8988T (cell line): ENCODE measurements around the gene ZFYVE28.

Source experiments
- DNase-seq: peaks from one replicate; pipeline ENCODE4 v3.0.0; 2011

ZFYVE28 gene

DNA sequence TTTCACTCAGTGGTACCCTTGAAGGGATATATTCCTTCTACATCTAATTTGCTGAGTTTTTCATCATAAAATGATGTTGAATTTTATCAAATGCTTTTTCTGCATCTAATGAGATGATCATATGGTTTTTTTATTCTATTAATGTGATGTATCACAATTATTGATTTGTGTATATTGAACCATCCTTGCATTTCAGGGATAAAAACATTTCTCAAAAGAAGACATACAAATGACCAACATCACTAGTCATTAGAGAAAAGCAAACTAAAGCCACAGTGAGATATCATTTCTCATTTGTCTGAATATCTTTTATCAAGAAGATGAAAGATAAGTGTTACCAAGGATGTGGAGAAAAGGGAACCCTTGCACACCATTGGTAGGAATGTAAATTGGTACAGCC lies 90.9 kb downstream of the ZFYVE28 start:
- DNase-seq: no peak

DNA sequence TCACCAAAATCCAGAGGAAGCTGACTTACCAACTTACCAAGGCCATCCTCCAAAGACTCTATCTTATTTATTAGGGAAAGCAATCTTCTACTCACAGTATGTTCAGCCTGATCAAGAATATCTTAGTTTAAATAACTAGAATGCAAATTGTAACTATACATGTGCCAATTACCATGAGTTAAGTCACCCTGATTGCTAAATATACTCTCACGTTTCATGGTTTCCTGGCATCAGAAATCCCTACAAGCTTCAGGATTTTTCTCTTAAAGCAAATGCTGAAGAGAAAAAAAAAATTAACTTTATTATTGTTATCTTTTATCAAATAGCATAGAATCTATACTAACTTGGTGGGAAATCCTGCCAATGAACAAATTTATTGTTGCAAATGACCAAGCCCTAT lies 93.6 kb downstream of the ZFYVE28 start:
- DNase-seq: no peak

DNA sequence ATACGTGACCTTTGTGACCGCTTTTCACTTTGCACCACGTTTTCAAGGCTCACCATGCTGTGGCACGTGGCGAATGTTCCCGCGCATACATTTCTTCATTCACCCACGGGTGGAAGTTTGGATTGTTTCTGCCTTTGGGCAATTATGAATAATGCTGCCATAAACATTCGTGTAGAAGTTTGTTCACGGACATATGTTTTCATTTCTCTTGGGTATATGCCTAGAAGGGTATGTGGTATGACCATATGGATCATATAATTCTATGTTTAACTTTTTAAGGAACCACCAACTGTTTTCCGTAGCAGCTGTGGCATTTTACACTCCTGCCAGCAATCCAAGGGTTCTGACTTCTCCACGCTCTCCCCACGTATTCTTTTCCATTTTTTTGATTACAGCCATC lies 95.6 kb downstream of the ZFYVE28 start:
- DNase-seq: no peak

DNA sequence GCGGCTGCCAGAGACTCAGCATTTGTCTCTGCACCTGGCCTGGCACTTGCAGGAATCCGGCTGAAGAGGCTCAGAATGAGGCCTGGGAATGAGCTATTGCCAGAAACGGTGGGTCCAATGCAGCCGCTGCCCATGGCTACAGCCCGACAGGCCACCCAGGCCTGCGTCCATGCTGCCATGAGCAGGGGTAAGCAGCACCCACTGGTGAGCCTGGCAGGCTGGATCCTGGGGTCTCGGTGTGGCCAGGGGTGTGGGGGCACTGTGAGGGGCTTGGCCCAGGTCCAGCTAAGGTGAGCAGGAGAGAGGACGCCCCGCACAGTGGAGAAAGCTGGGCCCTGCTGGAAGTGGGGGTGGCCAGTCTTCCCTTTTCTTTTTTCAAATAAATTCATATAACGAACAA lies 96.2 kb downstream of the ZFYVE28 start:
- no peak for DNase-seq

DNA sequence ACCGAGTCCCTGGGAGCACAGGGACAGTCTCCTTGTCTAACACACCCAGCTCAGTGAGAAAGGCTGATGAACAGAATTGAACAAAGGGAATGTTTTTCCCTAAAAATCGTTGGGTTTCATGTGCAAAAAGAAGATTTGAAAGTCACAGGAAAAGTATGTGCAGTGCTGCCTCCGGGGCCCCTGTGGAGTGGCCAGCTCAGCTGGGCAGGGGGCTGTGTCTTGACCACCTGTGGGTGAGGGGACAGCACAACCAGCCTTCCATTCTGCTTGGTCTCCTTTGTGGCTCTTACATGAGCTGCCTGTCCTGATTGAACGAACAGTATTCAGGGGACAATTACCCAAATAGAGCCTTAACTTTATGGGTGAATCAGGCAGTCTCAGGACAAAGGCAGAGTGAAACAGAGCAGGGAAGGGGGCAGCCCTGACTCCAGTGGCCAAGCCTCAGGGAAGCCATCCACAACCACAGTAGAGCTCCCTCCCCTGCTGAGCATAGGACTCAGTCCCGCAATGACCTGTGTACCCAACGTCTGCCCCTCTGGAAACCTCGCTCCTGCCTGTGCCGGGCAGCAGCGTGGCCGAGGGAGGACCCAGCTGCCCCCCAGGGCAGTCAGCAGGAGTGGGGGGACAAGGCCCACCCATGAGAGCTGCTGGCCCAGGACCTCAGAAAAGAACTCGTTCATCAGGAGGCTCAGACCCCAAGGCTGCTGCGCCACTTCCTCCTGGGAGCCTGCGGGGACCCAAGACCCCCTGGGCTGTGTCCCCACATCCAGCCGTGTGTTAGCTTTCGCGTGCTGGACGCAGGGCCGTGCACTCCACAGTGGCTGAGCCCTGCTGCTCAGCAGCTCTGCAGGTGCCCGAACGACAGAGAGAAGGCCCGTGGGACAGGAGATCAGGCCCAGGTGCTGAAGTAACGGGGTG lies 96.9 kb downstream of the ZFYVE28 start:
- DNase-seq: no peak

DNA sequence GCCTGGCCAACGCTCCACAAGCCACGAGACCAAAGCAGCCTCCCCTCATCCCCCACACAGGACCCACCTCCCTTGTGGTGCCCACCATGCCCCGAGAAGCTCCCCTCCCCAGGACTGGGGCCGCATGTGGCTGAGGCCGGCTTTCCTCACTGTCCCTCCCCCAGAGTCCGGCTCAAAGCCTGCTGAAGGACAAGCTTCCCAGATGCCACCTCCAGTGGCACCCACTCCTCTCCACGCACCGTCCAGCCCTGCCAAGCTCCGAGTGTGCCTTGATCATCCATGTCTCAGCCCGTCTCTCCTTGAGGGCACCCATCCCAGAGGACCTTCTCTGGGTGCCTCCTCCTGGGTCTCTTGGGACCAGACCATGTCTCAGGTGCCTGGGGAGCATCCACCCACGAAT lies 97.7 kb downstream of the ZFYVE28 start:
- no peak for DNase-seq

DNA sequence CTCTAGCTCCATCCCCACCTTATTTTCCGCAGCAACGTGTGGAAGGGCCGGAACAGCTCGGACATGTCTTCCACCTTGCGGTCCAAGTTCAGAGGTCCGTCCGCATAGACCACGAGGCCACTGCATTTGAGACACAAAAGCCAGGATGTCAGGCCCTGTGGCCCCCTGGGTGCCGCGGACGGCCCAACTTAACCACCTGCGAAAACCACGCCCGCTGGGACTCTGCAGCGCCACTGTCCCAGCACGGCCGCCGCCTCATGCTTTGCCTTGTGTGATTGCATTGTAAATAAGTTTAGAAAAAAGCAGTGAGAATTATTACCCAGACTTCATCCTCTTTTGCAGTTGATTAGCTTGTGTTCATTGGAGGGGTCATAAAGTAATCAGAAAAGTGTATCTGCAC lies 98.3 kb downstream of the ZFYVE28 start:
- no peak for DNase-seq

DNA sequence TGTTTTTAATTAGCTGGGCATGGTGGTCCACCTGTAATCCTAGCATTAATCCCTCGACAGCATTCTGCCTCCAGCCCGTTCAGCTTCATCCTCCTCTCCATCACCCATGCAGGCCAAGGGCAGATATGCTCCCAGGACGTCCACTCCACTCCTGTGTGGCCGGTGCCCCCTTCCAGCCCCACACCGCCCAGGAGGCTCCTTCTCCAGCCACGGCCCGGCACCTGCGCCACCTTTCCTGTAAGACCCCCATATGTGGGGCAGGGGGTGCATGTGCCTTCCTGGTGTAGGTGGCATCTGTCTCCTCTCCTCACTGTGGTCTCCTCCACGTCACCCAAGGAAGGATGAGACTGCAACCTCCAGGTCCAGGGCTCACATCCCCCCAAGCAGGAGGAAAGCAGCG lies 99.6 kb downstream of the ZFYVE28 start:
- DNase-seq: no peak

DNA sequence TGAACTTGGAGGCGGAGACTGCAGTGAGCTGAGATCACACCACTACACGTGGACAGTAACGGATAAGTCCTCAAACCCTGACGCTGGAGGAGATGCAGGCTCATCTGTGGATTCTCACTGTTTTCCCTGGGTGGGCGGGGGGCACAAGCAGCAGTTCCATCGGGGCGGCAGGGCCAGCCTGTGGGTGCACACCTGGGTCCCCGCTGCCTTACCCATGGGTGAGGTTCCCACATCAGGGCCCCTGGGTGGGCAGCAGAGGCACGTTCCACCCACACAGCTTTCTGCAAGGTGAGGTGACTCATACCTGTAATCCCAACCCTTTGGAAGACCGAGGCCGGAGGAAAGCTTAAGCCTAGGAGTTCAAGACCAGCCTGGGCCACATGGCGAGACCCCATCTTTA lies 100.0 kb downstream of the ZFYVE28 start:
- no peak for DNase-seq

DNA sequence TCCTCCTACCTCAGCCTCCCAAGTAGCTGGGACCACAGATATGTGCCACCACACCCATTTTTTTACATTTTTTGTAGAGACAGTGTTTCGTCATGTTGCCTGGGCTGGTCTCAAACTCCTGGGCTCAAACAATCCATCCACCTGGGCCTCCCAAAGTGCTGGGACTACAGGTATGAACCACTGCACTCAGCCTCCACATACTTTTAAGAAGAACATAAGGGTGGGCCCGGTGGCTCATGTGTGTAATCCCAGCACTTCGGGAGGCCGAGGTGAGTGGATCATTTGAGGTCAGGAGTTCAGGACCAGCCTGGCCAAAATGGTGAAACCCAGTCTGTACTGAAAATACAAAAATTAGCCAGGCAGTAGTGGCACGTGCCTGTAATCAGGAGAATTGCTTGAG lies 105.1 kb downstream of the ZFYVE28 start:
- no peak for DNase-seq

DNA sequence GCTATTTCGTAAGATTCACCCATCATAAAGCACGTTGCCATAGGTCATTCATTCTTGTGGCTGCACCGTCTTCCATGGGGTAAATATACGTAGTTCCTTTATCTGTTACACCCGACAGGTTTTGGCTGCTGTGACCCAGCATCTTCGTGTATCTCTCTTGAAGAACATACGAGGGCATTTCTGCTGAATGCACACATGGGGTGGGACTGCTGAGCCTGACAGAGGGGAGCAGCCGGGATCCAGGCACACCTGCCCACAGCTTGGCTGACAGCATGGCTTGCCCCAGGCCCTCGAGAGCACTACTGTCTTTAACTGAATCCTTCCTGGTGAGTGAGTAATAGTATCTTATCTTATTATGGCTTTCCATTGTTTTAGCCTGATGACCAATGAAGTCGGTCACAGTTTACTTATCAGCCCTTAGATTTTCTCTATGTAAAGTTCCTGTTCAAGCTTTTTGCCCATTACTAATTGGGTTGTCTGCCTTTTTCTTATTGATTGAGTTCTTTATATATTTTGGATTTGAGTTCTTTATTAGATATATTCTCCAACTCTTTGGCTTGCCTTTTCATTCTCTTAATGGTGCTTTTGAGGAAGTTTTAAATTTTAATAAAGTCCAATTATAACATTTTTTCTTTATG lies 111.6 kb downstream of the ZFYVE28 start:
- no peak for DNase-seq

DNA sequence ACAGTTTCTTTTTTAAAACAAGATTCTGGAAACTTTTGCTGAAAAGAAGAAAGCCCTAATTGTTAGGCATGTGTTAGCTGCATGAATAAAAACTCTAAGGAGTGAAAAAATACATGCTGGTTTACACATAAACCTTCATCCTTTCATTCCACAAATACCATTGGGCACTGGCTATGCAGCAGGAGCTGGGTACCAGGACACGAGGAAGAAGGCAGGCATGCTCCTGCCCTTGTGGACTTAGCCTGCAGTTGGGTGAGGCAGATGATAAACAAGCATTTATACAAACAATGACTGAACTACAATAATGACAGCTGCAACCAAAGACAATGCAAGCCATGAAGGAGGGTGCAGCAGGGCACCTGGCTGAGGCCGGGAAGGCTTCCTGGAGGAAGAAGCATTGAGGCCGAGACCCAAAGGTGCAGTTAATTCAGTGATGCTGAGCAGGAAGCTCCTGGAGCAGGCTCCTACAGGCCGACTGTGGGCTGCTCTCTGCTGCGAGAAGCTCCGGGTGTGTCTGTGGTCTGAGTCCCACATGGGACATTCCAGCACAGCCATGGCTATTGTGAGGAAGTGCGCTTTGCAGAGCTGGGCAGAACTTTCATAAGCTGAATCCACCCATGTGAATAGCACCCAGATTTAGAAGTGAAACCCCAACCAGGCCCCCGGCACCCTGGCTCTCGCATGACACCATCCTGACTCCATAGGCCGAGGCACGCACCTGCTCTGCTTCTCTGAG lies 112.5 kb downstream of the ZFYVE28 start:
- DNase-seq: no peak

DNA sequence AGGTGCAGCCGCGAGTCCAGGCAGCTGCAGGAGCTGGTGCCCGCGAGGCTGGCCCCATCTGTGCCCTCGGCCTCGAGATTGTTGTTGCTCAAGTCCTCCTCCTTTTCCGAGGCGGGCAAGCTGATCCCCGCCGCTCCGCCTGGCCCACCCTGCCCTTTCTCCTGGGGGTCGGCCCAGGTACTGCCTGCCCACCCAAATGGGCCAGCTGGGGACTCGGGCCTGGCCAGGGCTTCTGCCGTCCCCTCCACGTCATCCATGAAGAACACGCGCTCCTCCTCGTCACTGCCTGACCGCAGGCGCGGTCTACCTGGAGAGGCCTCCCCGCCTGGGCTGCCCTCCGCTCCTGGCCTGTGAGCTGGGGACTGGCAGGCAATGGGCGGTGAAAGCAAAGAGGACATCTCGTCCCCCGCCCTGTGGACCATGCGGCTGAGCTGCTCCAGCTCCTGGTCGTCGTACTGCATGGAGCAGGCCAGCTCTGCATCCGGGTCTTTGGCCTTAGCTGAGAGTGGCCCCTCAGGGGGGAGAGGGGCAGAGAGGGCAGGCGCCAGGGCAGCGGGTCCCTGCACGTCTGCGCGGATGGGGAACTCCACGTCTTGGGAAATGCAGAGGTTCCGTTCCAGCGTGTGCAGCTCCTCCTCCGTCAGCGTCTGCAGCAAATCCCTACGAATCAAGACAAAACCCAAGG lies 113.4 kb downstream of the ZFYVE28 start:
- no peak for DNase-seq

DNA sequence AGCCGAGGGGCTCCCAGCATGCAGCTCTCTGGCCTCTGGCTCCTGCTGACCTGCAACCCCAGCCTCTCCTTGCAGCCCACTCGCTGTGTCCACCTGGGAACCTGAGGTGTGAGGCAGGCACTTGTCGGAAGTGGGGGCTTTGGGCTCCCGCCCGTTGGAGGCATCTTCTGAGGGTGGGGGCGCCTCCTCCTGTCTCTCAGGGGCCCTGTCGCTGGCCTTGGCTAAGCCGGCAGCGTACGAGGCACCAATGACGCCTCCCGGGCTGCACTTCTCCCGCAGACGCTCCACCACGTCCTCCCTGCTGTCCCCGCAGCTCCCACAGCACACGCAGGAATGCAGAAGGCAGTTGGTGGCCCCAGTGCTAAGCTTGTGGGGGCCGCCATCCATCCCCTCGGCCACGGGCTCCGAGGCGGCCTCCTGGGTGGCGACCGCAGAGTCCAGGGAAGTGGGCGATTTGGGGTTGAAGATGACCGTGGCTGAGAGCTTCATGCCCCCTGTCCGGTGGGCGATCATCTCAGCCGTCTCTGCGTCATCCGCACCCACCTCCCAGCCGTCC lies 114.0 kb downstream of the ZFYVE28 start:
- DNase-seq: no peak

DNA sequence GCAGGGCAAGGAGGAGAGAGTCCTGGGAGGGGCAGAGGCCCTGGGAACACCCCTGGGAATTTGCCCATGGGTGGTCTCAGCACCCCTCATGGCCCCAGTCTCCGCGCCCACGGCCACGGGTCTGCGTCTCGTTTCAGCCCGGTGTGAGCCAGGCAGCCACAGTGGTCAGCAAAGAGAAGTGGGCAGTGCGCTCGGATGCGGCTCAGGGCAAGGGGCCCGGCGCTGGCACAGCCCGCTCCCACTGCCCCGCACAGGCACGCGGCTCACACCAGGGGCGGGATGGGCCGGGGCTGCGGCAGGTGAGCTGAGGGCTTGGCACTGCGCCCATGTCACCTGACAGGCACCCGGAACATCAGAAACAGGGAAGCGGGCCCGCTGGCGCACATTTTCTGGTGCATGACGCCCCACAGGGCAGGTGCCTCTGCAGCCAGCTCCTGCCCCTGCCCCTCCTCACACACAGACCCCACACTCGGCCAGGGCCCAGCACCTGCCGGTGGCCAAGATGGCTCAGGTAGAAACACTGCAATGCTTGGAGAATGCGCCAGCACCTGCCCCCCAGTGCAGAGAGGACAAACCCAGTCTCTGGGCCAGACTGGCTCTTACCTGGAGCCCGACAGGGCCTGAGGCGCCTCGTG lies 114.6 kb downstream of the ZFYVE28 start:
- DNase-seq: no peak

DNA sequence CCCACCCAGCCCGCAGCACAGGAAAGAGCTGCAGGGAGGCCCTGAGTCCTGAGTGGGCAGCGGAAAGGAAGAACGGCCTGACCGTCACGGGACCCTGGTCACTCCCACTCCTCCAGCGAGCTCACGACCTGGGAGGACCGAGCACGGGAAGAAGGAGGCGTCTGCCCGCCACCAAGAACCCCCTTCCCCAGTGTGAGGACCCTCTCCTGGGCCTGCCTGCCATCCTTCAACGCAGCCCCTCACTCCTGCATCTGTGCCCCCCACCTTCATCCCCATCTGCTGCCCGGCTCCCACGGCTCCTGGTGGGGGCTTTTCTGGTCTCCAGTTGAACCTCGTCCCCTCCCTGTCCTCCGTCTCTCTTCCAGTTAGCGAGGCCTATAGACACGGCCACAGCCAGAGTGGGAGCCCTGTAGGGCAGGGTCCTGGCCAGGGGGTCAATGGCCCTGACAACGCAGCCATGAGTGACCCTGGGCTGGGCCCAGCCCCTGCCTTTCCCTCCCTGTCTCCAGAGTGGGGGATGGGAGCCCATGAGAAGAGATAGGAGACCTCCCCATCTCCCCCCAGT lies 115.2 kb downstream of the ZFYVE28 start:
- no peak for DNase-seq

DNA sequence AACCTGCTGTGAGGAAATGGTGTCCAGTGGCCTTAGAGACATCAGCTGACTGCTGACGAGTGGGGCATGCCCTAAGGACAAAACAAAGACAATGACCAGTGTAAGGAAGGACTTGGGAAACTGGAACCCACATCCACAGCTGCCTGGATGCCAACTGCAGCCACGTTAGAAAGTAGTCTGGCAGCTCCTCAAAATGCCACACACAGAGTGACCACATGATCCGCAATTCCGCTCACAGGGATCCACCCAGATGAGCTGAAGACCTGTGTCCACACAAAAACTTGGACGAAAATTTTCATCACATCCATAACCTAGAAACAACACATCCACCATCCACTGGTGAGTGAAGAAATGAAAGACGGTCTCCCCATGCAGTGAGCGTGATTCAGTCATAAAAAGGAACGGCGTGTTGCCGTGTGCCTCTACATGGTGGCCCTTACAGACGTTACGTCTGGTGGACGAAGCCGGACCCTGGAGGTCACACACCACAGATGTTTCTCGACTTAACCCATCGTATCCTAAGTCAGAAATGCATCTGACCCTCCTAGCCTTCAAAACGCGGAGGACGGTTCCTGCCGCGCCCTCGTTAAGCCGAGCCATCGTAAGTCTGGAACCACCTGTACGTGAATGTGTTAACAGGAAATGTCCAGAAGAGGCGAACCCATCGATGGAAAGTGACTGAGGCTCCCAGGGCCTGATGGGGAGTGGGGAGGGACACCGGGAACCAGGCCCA lies 115.9 kb downstream of the ZFYVE28 start:
- DNase-seq: no peak

DNA sequence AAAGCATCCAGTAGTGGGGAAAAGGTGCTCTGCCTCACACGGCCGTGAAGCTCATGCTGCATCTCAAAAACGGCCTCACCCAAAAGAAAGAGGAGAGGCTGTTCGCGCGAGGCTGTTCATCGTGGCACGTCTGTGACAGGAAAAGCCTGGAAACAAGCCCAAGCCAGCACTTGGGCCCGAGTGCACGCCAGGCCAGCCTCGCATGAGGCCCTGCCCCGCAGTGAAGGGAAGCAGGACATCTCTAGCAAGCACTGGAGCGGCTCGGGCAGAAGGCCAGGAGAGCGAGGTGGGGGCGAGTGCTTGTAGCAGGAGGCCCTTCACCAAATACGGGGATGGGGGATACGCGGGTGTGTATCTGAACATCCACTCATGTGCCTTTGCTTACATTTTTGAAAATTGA lies 116.6 kb downstream of the ZFYVE28 start:
- DNase-seq: no peak

DNA sequence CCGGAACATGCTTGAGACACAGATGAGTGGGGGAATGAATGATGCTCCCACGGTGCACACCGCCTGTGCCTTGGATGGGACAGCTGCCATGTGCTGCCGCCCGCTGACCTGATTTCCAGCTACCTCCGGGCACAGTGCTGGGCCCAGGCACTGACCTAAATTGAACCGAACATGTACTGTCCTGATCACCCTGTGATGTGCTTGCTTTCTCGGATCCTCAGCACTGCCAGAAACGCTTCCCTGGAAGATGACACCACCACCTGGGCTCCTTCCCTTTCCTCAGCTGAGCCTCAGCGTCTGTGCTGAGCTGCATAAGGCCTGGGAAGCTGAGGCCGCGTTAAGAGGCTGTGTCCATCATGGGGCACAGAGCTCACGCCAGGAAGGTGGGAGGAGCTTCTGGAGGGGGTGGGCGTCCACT lies 117.2 kb downstream of the ZFYVE28 start:
- no peak for DNase-seq

DNA sequence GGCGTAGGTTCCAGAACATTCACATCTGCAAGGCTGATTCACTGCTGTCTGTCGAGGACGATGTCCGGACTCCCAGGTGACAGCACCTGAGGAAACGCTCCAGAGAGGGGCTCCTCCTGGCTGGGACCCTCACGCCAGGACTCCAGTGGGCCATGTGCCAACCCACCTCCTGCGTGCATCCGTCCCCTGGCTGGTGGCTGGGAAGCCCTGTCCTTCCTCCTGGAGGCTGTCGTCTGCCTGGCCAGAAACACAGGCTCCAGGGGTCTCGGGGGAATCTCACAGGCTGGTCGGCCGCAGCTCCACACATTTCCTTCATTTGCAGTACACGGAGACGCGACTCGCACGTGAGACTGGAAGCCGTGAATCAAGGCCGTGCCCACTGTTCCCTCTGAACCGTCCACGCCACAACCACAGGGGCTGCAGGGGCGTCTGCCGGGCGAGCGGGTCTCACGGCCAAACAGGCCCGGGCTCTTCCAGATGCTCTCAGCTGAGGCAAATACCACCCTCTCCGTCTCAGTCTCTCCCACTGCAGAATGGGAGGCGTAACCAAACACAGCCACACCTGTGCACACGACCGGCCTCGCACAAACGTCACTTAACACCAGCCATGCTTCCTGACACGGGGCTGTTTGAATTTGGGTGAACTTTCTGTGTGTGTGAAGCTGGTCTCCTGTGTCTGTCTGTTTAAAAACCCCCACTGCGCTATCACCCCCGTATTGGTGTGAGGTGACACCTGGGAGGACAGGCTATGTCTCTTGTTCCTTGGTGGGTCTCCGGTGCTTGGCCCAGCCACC lies 117.8 kb downstream of the ZFYVE28 start:
- DNase-seq: no peak
